Measurements from ENCODE around the gene C5orf15.

Gene C5orf15

DNA sequence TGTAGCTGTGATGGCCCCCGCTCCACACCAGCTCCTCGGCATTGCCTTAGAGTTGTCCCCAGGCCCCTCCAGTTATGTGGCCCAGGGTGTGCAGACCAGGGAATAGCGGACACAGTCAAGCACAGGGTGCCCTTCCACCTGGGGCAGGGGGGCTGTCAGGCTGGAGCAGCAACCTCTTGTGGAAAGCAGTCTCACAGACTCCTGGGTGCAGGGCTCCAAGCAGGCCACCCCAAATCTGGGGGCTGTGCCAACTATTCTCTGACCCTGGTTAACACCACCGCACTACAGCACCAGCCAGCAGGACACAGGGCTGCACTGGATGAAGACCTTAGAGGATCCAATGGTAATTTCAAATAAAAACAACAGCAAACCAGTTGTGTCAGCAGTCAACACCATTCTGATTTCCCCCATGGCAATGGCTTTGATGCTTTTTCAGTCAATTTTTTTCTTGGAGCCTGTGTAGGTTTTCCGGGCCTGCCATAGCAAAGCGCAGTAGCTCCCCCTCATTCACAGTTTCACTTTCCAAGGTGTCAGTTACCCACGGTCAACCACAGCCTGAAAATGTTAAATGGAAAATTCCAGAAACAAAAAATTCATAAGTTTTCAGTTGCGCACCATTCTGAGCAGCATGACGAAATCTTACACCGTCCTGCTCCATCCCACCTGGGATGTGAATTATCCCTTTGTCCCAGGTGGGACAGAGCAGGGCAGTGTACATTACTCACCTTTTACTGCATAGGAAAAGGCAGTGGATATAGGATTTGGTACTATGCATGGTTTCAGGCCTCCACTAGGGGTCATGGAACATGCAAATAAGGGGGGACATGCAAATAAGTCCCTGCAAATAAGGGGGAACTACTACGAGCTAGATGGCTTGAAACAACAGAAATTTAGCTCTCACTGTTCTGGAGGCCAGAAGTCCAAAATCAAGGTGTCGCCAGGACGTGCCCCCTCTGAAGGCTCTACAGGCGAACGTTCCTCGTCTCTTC is 49.0 kb downstream of the C5orf15 start:
- Histone ChIP-seq H3K27ac (no peak overlapping the region), H3K9me3 (ENCODE audit: low read depth, low read length) (no peaks in the 10 kb centered on the region), H3K9ac (ENCODE audit: insufficient read length) (no peak overlapping the region), H3K36me3 (ENCODE audit: insufficient read depth, low read length) (no peaks in the 10 kb centered on the region), H3K4me3 (no peak overlapping the region)
- TF ChIP-seq EZH2 (IDR thresholded peaks at IDR 0.05) (no peak), POLR2AphosphoS5 (IDR thresholded peaks at IDR 0.05; ENCODE audit: borderline replicate concordance, low read depth, low read length) (no peak), FOXP2 (optimal IDR thresholded peaks at IDR 0.05; ENCODE audit: control extremely low read depth, extremely low read length, insufficient read depth) (no peak)
- no peak for DNase-seq (ENCODE audit: low read depth, low spot score)

- no peak for DNase-seq (ENCODE audit: low read depth, low spot score)
- H3K9me3 ChIP-seq (ENCODE audit: low read depth, low read length): no peaks in the 10 kb centered on the region
- H3K9ac ChIP-seq (ENCODE audit: insufficient read length): no peak overlapping the region
- H3K36me3 ChIP-seq (ENCODE audit: insufficient read depth, low read length): no peaks in the 10 kb centered on the region
- no peak for TF ChIP-seq FOXP2 (optimal IDR thresholded peaks at IDR 0.05; ENCODE audit: control extremely low read depth, extremely low read length, insufficient read depth)
- no peak for TF ChIP-seq POLR2AphosphoS5 (IDR thresholded peaks at IDR 0.05; ENCODE audit: borderline replicate concordance, low read depth, low read length)
- no peak for TF ChIP-seq EZH2 (IDR thresholded peaks at IDR 0.05)
- H3K27ac ChIP-seq: no peak overlapping the region
- no peak overlapping the region for H3K4me3 ChIP-seq
Observed at GRCh38 chr5:133918731-133919130, 49.7 kb downstream of the C5orf15 start.

- Histone ChIP-seq H3K9ac (ENCODE audit: insufficient read length) (no peak overlapping the region), H3K9me3 (ENCODE audit: low read depth, low read length) (no peaks in the 10 kb centered on the region), H3K27ac (no peak overlapping the region), H3K4me3 (no peak overlapping the region), H3K36me3 (ENCODE audit: insufficient read depth, low read length) (no peaks in the 10 kb centered on the region)
- no peak for TF ChIP-seq EZH2 (IDR thresholded peaks at IDR 0.05)
- no peak for DNase-seq (ENCODE audit: low read depth, low spot score)
Observed at GRCh38 chr5:133918316-133918715, 50.1 kb downstream of the C5orf15 start.

- TF ChIP-seq EZH2 (IDR thresholded peaks at IDR 0.05) (no peak), FOXP2 (optimal IDR thresholded peaks at IDR 0.05; ENCODE audit: control extremely low read depth, extremely low read length, insufficient read depth) (no peak), POLR2AphosphoS5 (IDR thresholded peaks at IDR 0.05; ENCODE audit: borderline replicate concordance, low read depth, low read length) (no peak)
- H3K4me3 ChIP-seq: no peak overlapping the region
Observed at GRCh38 chr5:133917785-133918184, 50.6 kb downstream of the C5orf15 start.

GRCh38 chr5:133916914-133917313 is 51.5 kb downstream of the C5orf15 start:
- no peak overlapping the region for H3K4me3 ChIP-seq
- TF ChIP-seq EZH2 (IDR thresholded peaks at IDR 0.05) (no peak), FOXP2 (optimal IDR thresholded peaks at IDR 0.05; ENCODE audit: control extremely low read depth, extremely low read length, insufficient read depth) (no peak), POLR2AphosphoS5 (IDR thresholded peaks at IDR 0.05; ENCODE audit: borderline replicate concordance, low read depth, low read length) (no peak)
- no peak overlapping the region for H3K27ac ChIP-seq

More at GRCh38 chr5:133917785-133918184, 50.6 kb downstream of the C5orf15 start:
- H3K9ac ChIP-seq (ENCODE audit: insufficient read length): no peak overlapping the region
- H3K9me3 ChIP-seq (ENCODE audit: low read depth, low read length): no peaks in the 10 kb centered on the region
- H3K36me3 ChIP-seq (ENCODE audit: insufficient read depth, low read length): no peaks in the 10 kb centered on the region
- no peak for DNase-seq (ENCODE audit: low read depth, low spot score)
- H3K27ac ChIP-seq: no peak overlapping the region

DNA sequence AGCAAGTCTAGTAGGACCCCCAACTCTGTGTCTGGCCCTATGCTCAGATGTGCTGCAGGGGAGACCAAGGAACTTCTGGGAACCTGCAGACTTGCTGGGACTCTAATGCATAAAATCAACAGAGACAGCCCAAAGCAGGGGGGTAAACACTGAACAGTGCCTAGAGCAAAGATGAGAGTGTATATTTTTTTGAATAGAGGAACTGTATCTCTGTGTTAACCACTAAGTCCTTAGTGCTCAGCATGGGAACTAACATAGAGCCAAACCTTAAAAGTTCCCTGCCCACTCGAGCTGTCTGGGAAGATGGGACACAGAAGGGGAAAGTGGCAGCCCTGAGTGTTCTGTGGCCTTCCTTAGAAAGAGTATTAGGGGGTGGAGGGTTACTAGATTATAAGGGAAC is 51.9 kb downstream of the C5orf15 start:
- no peak overlapping the region for H3K4me3 ChIP-seq
- H3K9ac ChIP-seq (ENCODE audit: insufficient read length): no peak overlapping the region
- no peaks in the 10 kb centered on the region for H3K36me3 ChIP-seq (ENCODE audit: insufficient read depth, low read length)
- no peak overlapping the region for H3K27ac ChIP-seq
- DNase-seq (ENCODE audit: low read depth, low spot score): no peak
- H3K9me3 ChIP-seq (ENCODE audit: low read depth, low read length): no peaks in the 10 kb centered on the region
- TF ChIP-seq FOXP2 (optimal IDR thresholded peaks at IDR 0.05; ENCODE audit: control extremely low read depth, extremely low read length, insufficient read depth): no peak
- TF ChIP-seq EZH2 (IDR thresholded peaks at IDR 0.05): no peak
- TF ChIP-seq POLR2AphosphoS5 (IDR thresholded peaks at IDR 0.05; ENCODE audit: borderline replicate concordance, low read depth, low read length): no peak

More at GRCh38 chr5:133916914-133917313, 51.5 kb downstream of the C5orf15 start:
- no peak overlapping the region for H3K9ac ChIP-seq (ENCODE audit: insufficient read length)
- no peak for DNase-seq (ENCODE audit: low read depth, low spot score)
- H3K9me3 ChIP-seq (ENCODE audit: low read depth, low read length): no peaks in the 10 kb centered on the region
- no peaks in the 10 kb centered on the region for H3K36me3 ChIP-seq (ENCODE audit: insufficient read depth, low read length)

- H3K4me3 ChIP-seq: no peak overlapping the region
- H3K27ac ChIP-seq: no peak overlapping the region
- H3K9me3 ChIP-seq (ENCODE audit: low read depth, low read length): no peaks in the 10 kb centered on the region
- H3K9ac ChIP-seq (ENCODE audit: insufficient read length): no peak overlapping the region
- H3K36me3 ChIP-seq (ENCODE audit: insufficient read depth, low read length): no peaks in the 10 kb centered on the region
- no peak for TF ChIP-seq POLR2AphosphoS5 (IDR thresholded peaks at IDR 0.05; ENCODE audit: borderline replicate concordance, low read depth, low read length)
- no peak for TF ChIP-seq FOXP2 (optimal IDR thresholded peaks at IDR 0.05; ENCODE audit: control extremely low read depth, extremely low read length, insufficient read depth)
- TF ChIP-seq EZH2 (IDR thresholded peaks at IDR 0.05): no peak
- DNase-seq (ENCODE audit: low read depth, low spot score): no peak
Observed at GRCh38 chr5:133914434-133914833, 54.0 kb downstream of the C5orf15 start.

- Histone ChIP-seq H3K36me3 (ENCODE audit: insufficient read depth, low read length) (no peaks in the 10 kb centered on the region), H3K9ac (ENCODE audit: insufficient read length) (no peak overlapping the region), H3K27ac (no peak overlapping the region), H3K9me3 (ENCODE audit: low read depth, low read length) (no peaks in the 10 kb centered on the region), H3K4me3 (no peak overlapping the region)
- DNase-seq (ENCODE audit: low read depth, low spot score): no peak
- TF ChIP-seq FOXP2 (optimal IDR thresholded peaks at IDR 0.05; ENCODE audit: control extremely low read depth, extremely low read length, insufficient read depth): no peak
Observed at GRCh38 chr5:133913413-133914155, 54.8 kb downstream of the C5orf15 start.
